Breast epithelium (tissue), 4 donors: ENCODE data around the gene JAGN1. TPM values are rescaled to one million over a fixed set of nuclear protein-coding genes. Genes with fewer than 3 reads are reported as not detected.
A peak's percentile ranks its signal among the peaks of the same experiment; 100 is the strongest.

Experiments
- DNase-seq, 2 donors: peaks; one replicate each; pipeline ENCODE4 v3.0.0-alpha.2; 2019; ENCODE audit warnings: low spot score in 2 of 2
- H3K27ac ChIP-seq, 2 donors: fragments of 200-600 bp; sonication (generic) in 1 of 2; one replicate each; pipeline ENCODE4 v1.5.1; 2016 to 2019; ENCODE audit warnings: mild to moderate bottlenecking in 1 of 2
- H3K27me3 ChIP-seq, 2 donors: fragments of 200-600 bp; sonication (generic) in 1 of 2; one replicate each; pipeline versions ENCODE4 v1.5.1 to v1.6.0; 2017 to 2019; ENCODE audit warnings: control low read depth in 1 of 2, mild to moderate bottlenecking in 1 of 2
- H3K36me3 ChIP-seq: fragments of 200-600 bp; one replicate; pipeline ENCODE4 v1.5.1; 2019
- H3K4me1 ChIP-seq, 2 donors: fragments of 200-600 bp; sonication (generic); one replicate each; pipeline ENCODE4 v1.5.1; 2016 to 2019; ENCODE audit warnings: control low read depth in 1 of 2
- H3K4me3 ChIP-seq, 3 donors: fragments of 200-600 bp; sonication (generic); 1 replicate in 2 of 3; 2 replicates in 1 of 3; pipeline ENCODE4 v1.5.1; 2016 to 2019; ENCODE audit warnings: mild to moderate bottlenecking in 3 of 3, moderate library complexity in 2 of 3
- H3K9me3 ChIP-seq, 2 donors: fragments of 200-600 bp; sonication (generic) in 1 of 2; one replicate each; pipeline ENCODE4 v1.5.1; 2016 to 2019; ENCODE audit warnings: control low read depth in 1 of 2
- CTCF ChIP-seq, 3 donors: fragments of 450-650 bp; IDR thresholded peaks; one replicate each; pipeline ENCODE4 v1.5.1; 2016 to 2017; ENCODE audit warnings: antibody characterized with exemption in 3 of 3, mild to moderate bottlenecking in 3 of 3, moderate library complexity in 3 of 3
- POLR2A ChIP-seq: fragments of 450-650 bp; IDR thresholded peaks from one replicate; pipeline ENCODE4 v1.6.1; 2016; ENCODE audit warnings: antibody characterized with exemption, mild to moderate bottlenecking, moderate library complexity
- POLR2AphosphoS5 ChIP-seq, 3 donors: sonication (generic); formaldehyde crosslinking; IDR thresholded peaks; one replicate each; pipeline ENCODE4 v1.6.1; 2017; ENCODE audit warnings: antibody characterized with exemption in 3 of 3
- intact Hi-C: fragments of 100-400 bp; cut with DNase I; formaldehyde crosslinking; loops from one replicate; pipeline ENCODE4 v1.15.1; 2023; ENCODE audit warnings: low total_unique reads
- total RNA-seq, 3 donors: library from RNA; depleted of rRNA; stranded (reverse); fragments of >200 nt; gene quantifications; one replicate each; pipeline ENCODE4 v1.1.0, GENCODE V29; 2016

Gene JAGN1
- total RNA-seq, 3 donors from 2014 or later, result 34.1 to 73.1 (median 56.5) TPM

GRCh38 chr3:9878700-9879099, 11.7 kb upstream of the JAGN1 start:
- intact Hi-C loops, result no loop called here
- DNase-seq, result no peak

GRCh38 chr3:9879830-9880549, 10.4 kb upstream of the JAGN1 start, which contains the start of gene CIDEC:
Gene CIDEC (minus strand): TSS chr3:9880253. CDS start chr3:9878486, 1,767 bp downstream.
- H3K27me3 ChIP-seq, result no peaks in the 10 kb centered on the region
- TF ChIP-seq POLR2A, result no peak
- TF ChIP-seq CTCF (IDR thresholded peaks at IDR 0.05), result no peak
- no peak for TF ChIP-seq POLR2AphosphoS5 (IDR thresholded peaks at IDR 0.05)
- H3K36me3 ChIP-seq, result no peaks in the 10 kb centered on the region
- DNase-seq, result no peak
- H3K9me3 ChIP-seq, result no peaks in the 10 kb centered on the region
- peak within 1 kb of the TSS in 1 of 3 donors; percentile 11 for H3K4me3 ChIP-seq
- H3K27ac ChIP-seq, result no peak within 1 kb of the TSS
- intact Hi-C loops, result no loop called here
- H3K4me1 ChIP-seq, result no peaks in the 10 kb centered on the region

More at GRCh38 chr3:9878700-9879099, 11.7 kb upstream of the JAGN1 start:
- Histone ChIP-seq H3K4me1 (no peaks in the 10 kb centered on the region), H3K27ac (no peak overlapping the region), H3K36me3 (no peaks in the 10 kb centered on the region), H3K27me3 (no peaks in the 10 kb centered on the region), H3K9me3 (no peaks in the 10 kb centered on the region), H3K4me3 (peak overlapping the region in 1 of 3 donors; percentile 11)
- TF ChIP-seq CTCF (IDR thresholded peaks at IDR 0.05), result no peak
- TF ChIP-seq POLR2A, result no peak

- Histone ChIP-seq H3K36me3 (no peaks in the 10 kb centered on the region), H3K4me3 (no peak overlapping the region), H3K4me1 (no peaks in the 10 kb centered on the region), H3K9me3 (no peaks in the 10 kb centered on the region), H3K27me3 (no peaks in the 10 kb centered on the region), H3K27ac (no peak overlapping the region)
- intact Hi-C loops, result no loop called here
- DNase-seq, result no peak
- no peak for TF ChIP-seq POLR2A
- no peak for TF ChIP-seq CTCF (IDR thresholded peaks at IDR 0.05)
- no peak for TF ChIP-seq POLR2AphosphoS5 (IDR thresholded peaks at IDR 0.05)
These were observed 9.0 kb upstream of the JAGN1 start for GRCh38 chr3:9881441-9881840.

- Histone ChIP-seq H3K36me3 (no peaks in the 10 kb centered on the region), H3K4me1 (no peaks in the 10 kb centered on the region), H3K9me3 (no peaks in the 10 kb centered on the region), H3K4me3 (no peak overlapping the region), H3K27me3 (no peaks in the 10 kb centered on the region), H3K27ac (peak overlapping the region in 1 of 2 donors; percentile 16)
- intact Hi-C loops, result no loop called here
- TF ChIP-seq POLR2AphosphoS5 (IDR thresholded peaks at IDR 0.05) (no peak), POLR2A (no peak), CTCF (IDR thresholded peaks at IDR 0.05) (no peak)
- DNase-seq, result no peak
These were observed 6.5 kb upstream of the JAGN1 start for GRCh38 chr3:9883706-9884554.
